Measurements from ENCODE around the gene UBD.

DNA sequence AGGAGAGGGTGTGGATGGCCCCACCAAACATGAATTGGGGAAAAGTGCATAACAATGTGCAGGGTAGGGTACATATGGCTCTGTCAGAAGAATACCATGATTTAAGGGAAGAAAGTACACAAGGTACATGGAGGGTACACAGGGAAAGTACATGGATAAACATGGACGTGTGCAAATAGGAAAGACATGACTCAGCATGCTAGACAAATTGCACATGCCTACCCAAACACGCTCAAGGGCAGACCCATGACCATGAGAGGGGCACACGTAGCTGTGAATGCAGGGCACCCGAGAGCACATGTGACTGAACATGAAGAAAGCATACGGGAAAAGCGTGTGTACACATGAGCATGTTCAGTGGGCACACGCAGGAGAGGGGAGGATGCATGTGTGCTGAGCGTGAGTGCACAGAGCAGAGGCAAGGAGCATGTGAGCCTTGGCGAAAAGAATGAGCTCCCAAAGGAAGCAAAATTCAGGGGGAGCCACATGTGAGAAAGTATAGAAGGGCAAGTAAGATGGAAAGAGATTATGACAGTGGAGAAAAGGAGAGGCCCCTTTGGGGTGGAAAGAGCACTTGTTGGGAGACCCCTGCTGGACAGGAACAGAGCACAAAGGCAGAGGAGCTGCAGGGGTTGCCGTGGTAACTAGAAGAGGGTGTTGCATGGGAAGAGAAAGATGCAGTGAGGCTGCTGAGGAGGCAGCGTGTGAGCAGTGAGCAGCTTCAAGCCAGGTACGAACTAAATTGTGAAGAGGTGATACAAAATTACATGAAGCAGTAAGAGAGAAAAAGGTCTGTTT is 43.2 kb upstream of the UBD start:
- TF ChIP-seq, protein P1, sequence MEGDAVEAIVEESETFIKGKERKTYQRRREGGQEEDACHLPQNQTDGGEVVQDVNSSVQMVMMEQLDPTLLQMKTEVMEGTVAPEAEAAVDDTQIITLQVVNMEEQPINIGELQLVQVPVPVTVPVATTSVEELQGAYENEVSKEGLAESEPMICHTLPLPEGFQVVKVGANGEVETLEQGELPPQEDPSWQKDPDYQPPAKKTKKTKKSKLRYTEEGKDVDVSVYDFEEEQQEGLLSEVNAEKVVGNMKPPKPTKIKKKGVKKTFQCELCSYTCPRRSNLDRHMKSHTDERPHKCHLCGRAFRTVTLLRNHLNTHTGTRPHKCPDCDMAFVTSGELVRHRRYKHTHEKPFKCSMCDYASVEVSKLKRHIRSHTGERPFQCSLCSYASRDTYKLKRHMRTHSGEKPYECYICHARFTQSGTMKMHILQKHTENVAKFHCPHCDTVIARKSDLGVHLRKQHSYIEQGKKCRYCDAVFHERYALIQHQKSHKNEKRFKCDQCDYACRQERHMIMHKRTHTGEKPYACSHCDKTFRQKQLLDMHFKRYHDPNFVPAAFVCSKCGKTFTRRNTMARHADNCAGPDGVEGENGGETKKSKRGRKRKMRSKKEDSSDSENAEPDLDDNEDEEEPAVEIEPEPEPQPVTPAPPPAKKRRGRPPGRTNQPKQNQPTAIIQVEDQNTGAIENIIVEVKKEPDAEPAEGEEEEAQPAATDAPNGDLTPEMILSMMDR (conservative IDR thresholded peaks at IDR 0.05; ENCODE audit: low read depth, low read length): peak; percentile 47; the same call in 1 of the 2 replicates
- TF ChIP-seq EZH2phosphoT487 (IDR thresholded peaks at IDR 0.05; ENCODE audit: borderline replicate concordance, low read length) (no peak), EZH2 (IDR thresholded peaks at IDR 0.05; ENCODE audit: low read length, unreplicated experiment) (no peak)

Measured in PC-3 (cell line).